Measurements from ENCODE around the gene DGKQ. TPM values are rescaled to one million over a fixed set of nuclear protein-coding genes. Genes with fewer than 3 reads are reported as not detected.

The DGKQ gene
- total and polyA plus RNA-seq, 2 of the 13 experiments (the other 11 are each of a cell fraction or from before 2014, with no cell fraction given) = 4.5 to 7.2 TPM

- peak; percentile 62 for TF ChIP-seq PHF8 (CRISPR knock-in tag; IDR thresholded peaks at IDR 0.05)
- no peak for TF ChIP-seq ZNF746 (CRISPR knock-in tag; IDR thresholded peaks at IDR 0.05)
- no peak for TF ChIP-seq ZNF512B (CRISPR knock-in tag; IDR thresholded peaks at IDR 0.05; ENCODE audit: borderline replicate concordance)
- 0 out of 2 replicates have a peak, but pooled peaks have one; percentile 41 for TF ChIP-seq ZNF230 (CRISPR knock-in tag; IDR thresholded peaks at IDR 0.05)
- TF ChIP-seq TOPORS (CRISPR knock-in tag; IDR thresholded peaks at IDR 0.05) = no peak
- TF ChIP-seq GLMP (CRISPR knock-in tag; IDR thresholded peaks at IDR 0.05; ENCODE audit: borderline replicate concordance) = no peak
- no peak for TF ChIP-seq SOX6 (IDR thresholded peaks at IDR 0.05)
- TF ChIP-seq SOX6 (CRISPR knock-in tag; IDR thresholded peaks at IDR 0.05) = peak; percentile 20; the same call in 1 of the 2 replicates
- peak; percentile 22; the same call in 1 of the 2 replicates for TF ChIP-seq HIVEP1 (CRISPR knock-in tag; IDR thresholded peaks at IDR 0.05)
- no peak for TF ChIP-seq ZNF572 (CRISPR knock-in tag; IDR thresholded peaks at IDR 0.05)
- TF ChIP-seq, protein P1, sequence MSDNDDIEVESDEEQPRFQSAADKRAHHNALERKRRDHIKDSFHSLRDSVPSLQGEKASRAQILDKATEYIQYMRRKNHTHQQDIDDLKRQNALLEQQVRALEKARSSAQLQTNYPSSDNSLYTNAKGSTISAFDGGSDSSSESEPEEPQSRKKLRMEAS (IDR thresholded peaks at IDR 0.05) = peak; percentile 45
- no peak for TF ChIP-seq ISL2 (CRISPR knock-in tag; IDR thresholded peaks at IDR 0.05)
- TF ChIP-seq, protein P2, sequence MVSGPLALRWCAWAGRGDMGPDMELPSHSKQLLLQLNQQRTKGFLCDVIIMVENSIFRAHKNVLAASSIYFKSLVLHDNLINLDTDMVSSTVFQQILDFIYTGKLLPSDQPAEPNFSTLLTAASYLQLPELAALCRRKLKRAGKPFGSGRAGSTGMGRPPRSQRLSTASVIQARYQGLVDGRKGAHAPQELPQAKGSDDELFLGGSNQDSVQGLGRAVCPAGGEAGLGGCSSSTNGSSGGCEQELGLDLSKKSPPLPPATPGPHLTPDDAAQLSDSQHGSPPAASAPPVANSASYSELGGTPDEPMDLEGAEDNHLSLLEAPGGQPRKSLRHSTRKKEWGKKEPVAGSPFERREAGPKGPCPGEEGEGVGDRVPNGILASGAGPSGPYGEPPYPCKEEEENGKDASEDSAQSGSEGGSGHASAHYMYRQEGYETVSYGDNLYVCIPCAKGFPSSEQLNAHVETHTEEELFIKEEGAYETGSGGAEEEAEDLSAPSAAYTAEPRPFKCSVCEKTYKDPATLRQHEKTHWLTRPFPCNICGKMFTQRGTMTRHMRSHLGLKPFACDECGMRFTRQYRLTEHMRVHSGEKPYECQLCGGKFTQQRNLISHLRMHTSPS (CRISPR knock-in tag; IDR thresholded peaks at IDR 0.05; ENCODE audit: low read depth) = peak; percentile 77; the same call in 1 of the 2 replicates
- TF ChIP-seq KLF6 (CRISPR knock-in tag; IDR thresholded peaks at IDR 0.05) = no peak
- peak; percentile 55; the same call in 1 of the 2 replicates for TF ChIP-seq HNF4G (IDR thresholded peaks at IDR 0.05; ENCODE audit: borderline replicate concordance, low read depth, low read length)
- TF ChIP-seq HNF4G (CRISPR knock-in tag; IDR thresholded peaks at IDR 0.05; ENCODE audit: borderline replicate concordance, low read depth) = 0 out of 2 replicates have a peak, but pooled peaks have one; percentile 24
- 0 out of 2 replicates have a peak, but pooled peaks have one; percentile 64 for TF ChIP-seq ZNF510 (CRISPR knock-in tag; IDR thresholded peaks at IDR 0.05; ENCODE audit: low read depth)
- TF ChIP-seq IRX3 (CRISPR knock-in tag; IDR thresholded peaks at IDR 0.05; ENCODE audit: borderline replicate concordance, low read depth) = 0 out of 2 replicates have a peak, but pooled peaks have one; percentile 25
- peak; percentile 41; the same call in 1 of the 2 replicates for TF ChIP-seq ZBTB34 (CRISPR knock-in tag; IDR thresholded peaks at IDR 0.05)
- TF ChIP-seq ZBTB38 (CRISPR knock-in tag; IDR thresholded peaks at IDR 0.05) = peak; percentile 80; the same call in 1 of the 2 replicates
- TF ChIP-seq TCF7 (IDR thresholded peaks at IDR 0.05; ENCODE audit: low read depth) = peak; percentile 4; the same call in 1 of the 2 replicates
Observed at GRCh38 chr4:1014291-1015167, 41.2 kb upstream of the DGKQ start (continued).
